H9 (cell line): ENCODE results near the gene MATN4. TPM values are rescaled to one million over a fixed set of nuclear protein-coding genes. Genes with fewer than 3 reads are reported as not detected.

ENCODE experiments used
- DNase-seq: peaks from one replicate; pipeline ENCODE4 v3.0.0-alpha.2; 2017
- H2AFZ ChIP-seq: one replicate; pipeline ENCODE4 v1.6.1; 2013; ENCODE audit warnings: mild to moderate bottlenecking, low read length, control low read depth, moderate library complexity
- H2AK5ac ChIP-seq: 2 replicates; pipeline ENCODE4 v1.6.1; 2013; ENCODE audit warnings: low read length, control low read depth, mixed read lengths; ENCODE audit not compliant: insufficient read length
- H2BK120ac ChIP-seq: one replicate; pipeline ENCODE4 v1.6.1; 2013; ENCODE audit warnings: low read depth, mild to moderate bottlenecking, low read length, control low read depth, inconsistent platforms; ENCODE audit not compliant: poor library complexity, severe bottlenecking
- H2BK12ac ChIP-seq: 2 replicates; pipeline ENCODE4 v1.6.1; 2013; ENCODE audit warnings: low read length, control low read depth, mixed read lengths, low read depth; ENCODE audit not compliant: insufficient read length
- H2BK15ac ChIP-seq: 2 replicates; pipeline ENCODE4 v1.6.1; 2013; ENCODE audit warnings: low read depth, low read length, control low read depth
- H2BK20ac ChIP-seq: one replicate; pipeline ENCODE4 v1.6.1; 2013; ENCODE audit warnings: low read depth, mild to moderate bottlenecking, low read length, control low read depth, inconsistent platforms; ENCODE audit not compliant: poor library complexity, severe bottlenecking
- H2BK5ac ChIP-seq: 2 replicates; pipeline ENCODE4 v1.6.1; 2013; ENCODE audit warnings: low read length, control low read depth, mixed read lengths; ENCODE audit not compliant: insufficient read length
- H3K14ac ChIP-seq: 2 replicates; pipeline ENCODE4 v1.6.1; 2013; ENCODE audit warnings: low read length, control low read depth; ENCODE audit not compliant: insufficient read depth
- H3K18ac ChIP-seq: 2 replicates; pipeline ENCODE4 v1.6.1; 2013; ENCODE audit warnings: low read depth, mild to moderate bottlenecking, mixed read lengths, low read length, control low read depth; ENCODE audit not compliant: insufficient read length
- H3K23ac ChIP-seq: 2 replicates; pipeline ENCODE4 v1.6.1; 2013; ENCODE audit warnings: low read length, control low read depth, mixed read lengths, low read depth; ENCODE audit not compliant: insufficient read length
- H3K23me2 ChIP-seq: 2 replicates; pipeline ENCODE4 v1.6.1; 2013; ENCODE audit warnings: low read depth, mild to moderate bottlenecking, mixed read lengths, low read length, control low read depth; ENCODE audit not compliant: insufficient read length, poor library complexity, severe bottlenecking
- H3K27ac ChIP-seq: 2 replicates; pipeline ENCODE4 v1.5.1; 2013; ENCODE audit warnings: low read length, control low read depth, mixed read lengths, low read depth; ENCODE audit not compliant: insufficient read length
- H3K27me3 ChIP-seq: 2 replicates; pipeline ENCODE4 v1.6.1; 2013; ENCODE audit warnings: low read length, control low read depth, inconsistent platforms; ENCODE audit not compliant: insufficient read depth
- H3K4ac ChIP-seq: 2 replicates; pipeline ENCODE4 v1.6.1; 2013; ENCODE audit warnings: low read depth, mild to moderate bottlenecking, control low read depth, inconsistent platforms, low read length, moderate library complexity
- H3K4me1 ChIP-seq: 2 replicates; pipeline ENCODE4 v1.6.1; 2013; ENCODE audit warnings: low read length, control low read depth, inconsistent platforms; ENCODE audit not compliant: insufficient read depth
- H3K4me2 ChIP-seq: 2 replicates; pipeline ENCODE4 v1.6.1; 2013; ENCODE audit warnings: low read length, control low read depth, mixed read lengths; ENCODE audit not compliant: insufficient read length, insufficient read depth
- H3K56ac ChIP-seq: 2 replicates; pipeline ENCODE4 v1.6.1; 2013; ENCODE audit warnings: low read depth, mild to moderate bottlenecking, mixed read lengths, low read length, control low read depth; ENCODE audit not compliant: insufficient read length
- H3K79me1 ChIP-seq: 2 replicates; pipeline ENCODE4 v1.6.1; 2013; ENCODE audit warnings: low read depth, mild to moderate bottlenecking, moderate library complexity, low read length, control low read depth, inconsistent platforms; ENCODE audit not compliant: insufficient read depth, poor library complexity, severe bottlenecking
- H3K79me2 ChIP-seq: 2 replicates; pipeline ENCODE4 v1.6.1; 2013; ENCODE audit warnings: low read length, control low read depth, inconsistent platforms; ENCODE audit not compliant: insufficient read depth
- H3K9ac ChIP-seq: 2 replicates; pipeline ENCODE4 v1.6.1; 2013; ENCODE audit warnings: low read length, control low read depth, mixed read lengths; ENCODE audit not compliant: insufficient read length; ENCODE audit errors: extremely low read depth
- H3K9me3 ChIP-seq: one replicate; pipeline ENCODE4 v1.6.1; 2013; ENCODE audit warnings: low read depth, low read length, inconsistent platforms; ENCODE audit not compliant: control insufficient read depth
- H3T11ph ChIP-seq: one replicate; pipeline ENCODE4 v1.6.1; 2013; ENCODE audit warnings: mild to moderate bottlenecking, low read length, control low read depth, inconsistent platforms
- H4K20me1 ChIP-seq: one replicate; pipeline ENCODE4 v1.6.1; 2013; ENCODE audit not compliant: control insufficient read depth, insufficient read length, insufficient read depth
- H4K5ac ChIP-seq: 2 replicates; pipeline ENCODE4 v1.6.1; 2013; ENCODE audit warnings: low read depth, mild to moderate bottlenecking, mixed read lengths, low read length, control low read depth; ENCODE audit not compliant: insufficient read length
- H4K8ac ChIP-seq: replicated peaks from 2 replicates; pipeline ENCODE4 v1.6.1; 2013; ENCODE audit warnings: low read length, control low read depth, mixed read lengths, low read depth; ENCODE audit not compliant: insufficient read length
- H4K91ac ChIP-seq: 2 replicates; pipeline ENCODE4 v1.6.1; 2013; ENCODE audit warnings: low read depth, mild to moderate bottlenecking, moderate library complexity, mixed read lengths, low read length, control low read depth; ENCODE audit not compliant: insufficient read length
- H3K27ac Mint-ChIP-seq, 3 experiments: 2 replicates in 2 of 3; 3 replicates in 1 of 3; pipeline ENCODE4 v1.8.0; 2020 to 2021; ENCODE audit warnings: mixed read lengths in 3 of 3, mild to moderate bottlenecking in 1 of 3, moderate library complexity in 1 of 3
- H3K27me3 Mint-ChIP-seq: 2 replicates; pipeline ENCODE4 v1.8.0; 2021; ENCODE audit warnings: low read depth, mild to moderate bottlenecking, moderate library complexity, mixed read lengths
- H3K36me3 Mint-ChIP-seq, 3 experiments: 2 replicates in 2 of 3; 3 replicates in 1 of 3; pipeline ENCODE4 v1.8.0; 2020 to 2021; ENCODE audit warnings: low read depth in 3 of 3, mixed read lengths in 3 of 3; ENCODE audit not compliant: insufficient read depth in 1 of 3
- H3K4me1 Mint-ChIP-seq, 2 experiments: 2 replicates each; pipeline ENCODE4 v1.8.0; 2020; ENCODE audit warnings: mixed read lengths in 2 of 2
- H3K4me3 Mint-ChIP-seq, 2 experiments: 2 replicates in 1 of 2; 3 replicates in 1 of 2; pipeline ENCODE4 v1.8.0; 2020 to 2021; ENCODE audit warnings: mild to moderate bottlenecking in 2 of 2, mixed read lengths in 2 of 2, moderate library complexity in 1 of 2
- H3K9me3 Mint-ChIP-seq, 2 experiments: 2 replicates in 1 of 2; 3 replicates in 1 of 2; pipeline ENCODE4 v1.8.0; 2020; ENCODE audit warnings: mild to moderate bottlenecking in 2 of 2, mixed read lengths in 2 of 2, moderate library complexity in 1 of 2
- CTCF ChIP-seq: fragments of 200-600 bp; sonication (generic); conservative IDR thresholded peaks from 3 replicates; pipeline ENCODE4 v1.8.0; 2021; ENCODE audit warnings: antibody characterized with exemption, mild to moderate bottlenecking
- WGBS: extraction: QIAGEN DNeasy Blood & Tissue Kit; methylation state at CpG from one replicate; pipeline ENCODE4 v1.1.7; 2013; ENCODE audit warnings: missing lambda C conversion rate, low lambda C conversion rate, mixed read lengths; ENCODE audit not compliant: insufficient read length; ENCODE audit errors: extremely low coverage; 5-methylcytosine and 5-hydroxymethylcytosine counted together
- total RNA-seq: library from RNA; stranded (reverse); gene quantifications from 2 replicates; pipeline ENCODE4 v1.2.1, GENCODE V29; 2021

The MATN4 gene
- total RNA-seq, 1 experiment from 2014 or later, result 0.11 TPM

- no peak overlapping the region for H2AFZ ChIP-seq
- H3K36me3 Mint-ChIP-seq, result no peaks in the 10 kb centered on the region
Observed at GRCh38 chr20:45354423-45355208, 46.5 kb upstream of the MATN4 start.

More at GRCh38 chr20:45354423-45355208, 46.5 kb upstream of the MATN4 start:
- no peak for TF ChIP-seq CTCF
- no peak overlapping the region for H4K5ac ChIP-seq
- H3T11ph ChIP-seq, result no peak overlapping the region
- H3K4me1 ChIP-seq, result peaks cover 3% of the 10 kb centered on the region; the same call in 1 of the 2 replicates
- H3K79me2 ChIP-seq, result no peaks in the 10 kb centered on the region
- H3K23me2 ChIP-seq, result no peaks in the 10 kb centered on the region
- no peak overlapping the region for H4K8ac ChIP-seq
- H4K91ac ChIP-seq, result no peak overlapping the region
- H2BK5ac ChIP-seq, result no peak overlapping the region
- H4K20me1 ChIP-seq, result no peaks in the 10 kb centered on the region
- no peaks in the 10 kb centered on the region for H3K27me3 ChIP-seq
- no peak overlapping the region for H3K4ac ChIP-seq
- no peak for DNase-seq
- Mint-ChIP-seq H3K9me3 (no peaks in the 10 kb centered on the region), H3K27me3 (no peaks in the 10 kb centered on the region), H3K4me3 (no peak overlapping the region), H3K27ac (no peak overlapping the region), H3K4me1 (peaks cover 35 to 42% of the 10 kb centered on the region in 2 experiments)
- H3K18ac ChIP-seq, result no peak overlapping the region
- H2BK20ac ChIP-seq, result no peak overlapping the region
- H3K14ac ChIP-seq, result no peak overlapping the region
- H2BK12ac ChIP-seq, result no peak overlapping the region
- no peak overlapping the region for H3K27ac ChIP-seq
- no peak overlapping the region for H2BK15ac ChIP-seq
- no peak overlapping the region for H3K23ac ChIP-seq
- H3K9ac ChIP-seq, result no peak overlapping the region
- H3K9me3 ChIP-seq, result no peaks in the 10 kb centered on the region
- no CpG with 5 or more reads among the region's 9 CpGs for whole genome bisulfite sequencing
- H2AK5ac ChIP-seq, result no peak overlapping the region
- H3K4me2 ChIP-seq, result no peak overlapping the region
- no peak overlapping the region for H3K56ac ChIP-seq
- no peaks in the 10 kb centered on the region for H3K79me1 ChIP-seq
- no peak overlapping the region for H2BK120ac ChIP-seq
